AG04449 (cell line): ENCODE results near the gene CDYL.

Experiments used
- CTCF ChIA-PET: fragments of 350-600 bp; formaldehyde crosslinking; extraction: SDS; loops from one replicate; lab custom pipeline; 2021; ENCODE audit warnings: antibody characterized with exemption; lab: Yijun Ruan, JAX
- POLR2A ChIA-PET: fragments of 400-600, 350-600 bp; formaldehyde crosslinking; extraction: SDS; loops from one replicate; lab custom pipeline; 2020; ENCODE audit warnings: antibody characterized with exemption, inconsistent platforms; lab: Yijun Ruan, JAX
- DNase-seq: peaks from one replicate; pipeline ENCODE4 v3.0.0-alpha.2; 2010; ENCODE audit warnings: low read depth, low spot score
- H3K4me3 ChIP-seq: 2 replicates; pipeline ENCODE4 v1.5.1; 2011; ENCODE audit warnings: low read depth, mild to moderate bottlenecking, control low read depth, low read length
- TF ChIP-seq, protein P1 (sequence below): IDR thresholded peaks from one replicate; pipeline ENCODE4 v1.5.1; 2011; ENCODE audit warnings: mild to moderate bottlenecking, moderate library complexity, low read length, control low read depth, inconsistent platforms; ENCODE audit not compliant: insufficient read depth; ENCODE audit errors: missing control alignments

The CDYL gene

DNA sequence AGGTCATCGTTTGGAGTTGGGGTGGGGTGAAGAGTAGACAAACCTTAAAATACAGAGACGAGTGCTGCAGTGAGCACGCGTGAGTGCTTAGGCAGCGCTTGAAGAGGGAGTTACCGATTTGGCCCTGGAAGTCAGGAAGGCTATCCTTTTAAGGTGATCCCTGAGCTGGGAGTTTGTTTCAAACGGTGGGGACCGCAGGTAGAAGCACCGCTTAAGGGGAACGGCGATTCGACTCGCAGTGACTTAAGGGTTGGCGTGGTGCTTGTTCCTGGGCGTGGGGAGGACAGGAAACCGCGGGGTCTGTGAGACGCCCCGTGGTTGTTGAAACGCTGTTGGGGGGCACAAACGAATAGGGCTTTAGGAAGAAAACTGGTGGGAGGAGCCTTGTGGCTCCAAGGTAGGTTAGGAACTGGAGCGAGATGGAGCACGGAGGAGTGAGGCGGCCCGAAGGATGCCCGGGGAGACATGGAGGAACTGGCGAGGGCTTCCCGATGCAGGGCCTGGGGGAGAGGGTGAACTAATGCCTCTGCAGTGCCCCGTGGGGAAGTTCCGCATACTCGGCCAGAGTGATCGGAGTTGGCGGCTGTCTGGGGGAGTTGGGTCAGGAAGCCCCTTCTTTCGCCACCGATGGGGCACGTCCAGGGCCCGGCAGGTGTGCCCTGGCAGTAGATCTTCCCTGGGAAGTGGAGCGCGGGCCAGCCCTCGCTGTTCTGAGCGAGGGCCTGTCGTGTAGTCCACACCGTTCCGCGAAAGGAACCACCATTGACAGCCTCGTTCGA is 1.3 kb upstream of the CDYL start:
- CTCF ChIA-PET, result no interaction called here
- TF ChIP-seq, protein P1, sequence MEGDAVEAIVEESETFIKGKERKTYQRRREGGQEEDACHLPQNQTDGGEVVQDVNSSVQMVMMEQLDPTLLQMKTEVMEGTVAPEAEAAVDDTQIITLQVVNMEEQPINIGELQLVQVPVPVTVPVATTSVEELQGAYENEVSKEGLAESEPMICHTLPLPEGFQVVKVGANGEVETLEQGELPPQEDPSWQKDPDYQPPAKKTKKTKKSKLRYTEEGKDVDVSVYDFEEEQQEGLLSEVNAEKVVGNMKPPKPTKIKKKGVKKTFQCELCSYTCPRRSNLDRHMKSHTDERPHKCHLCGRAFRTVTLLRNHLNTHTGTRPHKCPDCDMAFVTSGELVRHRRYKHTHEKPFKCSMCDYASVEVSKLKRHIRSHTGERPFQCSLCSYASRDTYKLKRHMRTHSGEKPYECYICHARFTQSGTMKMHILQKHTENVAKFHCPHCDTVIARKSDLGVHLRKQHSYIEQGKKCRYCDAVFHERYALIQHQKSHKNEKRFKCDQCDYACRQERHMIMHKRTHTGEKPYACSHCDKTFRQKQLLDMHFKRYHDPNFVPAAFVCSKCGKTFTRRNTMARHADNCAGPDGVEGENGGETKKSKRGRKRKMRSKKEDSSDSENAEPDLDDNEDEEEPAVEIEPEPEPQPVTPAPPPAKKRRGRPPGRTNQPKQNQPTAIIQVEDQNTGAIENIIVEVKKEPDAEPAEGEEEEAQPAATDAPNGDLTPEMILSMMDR, result no peak
- POLR2A ChIA-PET, result no interaction called here
- H3K4me3 ChIP-seq, result peak overlapping the region; percentile 54
- DNase-seq, result no peak

DNA sequence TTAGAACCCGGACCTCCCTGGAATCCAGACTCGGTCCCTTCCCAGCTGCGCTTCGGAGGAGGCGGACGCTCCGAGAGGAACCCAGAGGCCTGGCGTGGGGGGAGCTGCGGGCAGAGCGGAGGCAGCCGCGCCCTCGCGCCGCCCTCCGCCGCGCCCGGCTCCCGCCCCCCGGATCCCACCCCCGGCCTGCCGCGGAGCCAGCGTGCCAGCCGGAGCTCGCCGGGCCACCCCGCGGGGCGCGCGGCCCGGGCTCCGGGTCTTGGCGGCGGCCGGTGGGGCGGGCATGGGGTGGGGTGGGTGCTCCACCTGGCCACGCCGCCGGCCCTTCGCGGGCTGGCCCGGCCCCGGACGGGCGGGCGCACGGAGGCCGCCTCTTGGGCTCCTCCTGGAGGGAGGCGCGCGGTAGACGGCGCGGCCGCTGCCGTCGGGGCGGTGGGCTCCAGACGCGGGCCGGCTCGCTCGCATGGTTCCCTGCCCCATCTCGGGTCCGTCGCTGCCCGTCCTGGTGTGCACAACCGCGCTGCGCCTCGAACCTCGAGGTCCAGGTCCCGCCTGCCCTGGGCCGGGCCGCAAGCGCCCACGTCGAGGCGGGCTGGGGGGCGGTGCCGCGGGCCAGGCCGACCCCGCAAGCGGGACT is 592 bp upstream of the CDYL start:
- no peak for DNase-seq
- TF ChIP-seq, protein P1, result peak; percentile 24
- ChIA-PET POLR2A (interaction anchor here (0.6 kb wide), 1 partner anchor 252 kb away, joined by 3 read pairs; no protein-coding TSS in a partner anchor), CTCF (interaction anchor here (1.0 kb wide), 1 partner anchor 462 kb away, joined by 3 read pairs; no protein-coding TSS in a partner anchor)
- peak overlapping the region; percentile 60 for H3K4me3 ChIP-seq

DNA sequence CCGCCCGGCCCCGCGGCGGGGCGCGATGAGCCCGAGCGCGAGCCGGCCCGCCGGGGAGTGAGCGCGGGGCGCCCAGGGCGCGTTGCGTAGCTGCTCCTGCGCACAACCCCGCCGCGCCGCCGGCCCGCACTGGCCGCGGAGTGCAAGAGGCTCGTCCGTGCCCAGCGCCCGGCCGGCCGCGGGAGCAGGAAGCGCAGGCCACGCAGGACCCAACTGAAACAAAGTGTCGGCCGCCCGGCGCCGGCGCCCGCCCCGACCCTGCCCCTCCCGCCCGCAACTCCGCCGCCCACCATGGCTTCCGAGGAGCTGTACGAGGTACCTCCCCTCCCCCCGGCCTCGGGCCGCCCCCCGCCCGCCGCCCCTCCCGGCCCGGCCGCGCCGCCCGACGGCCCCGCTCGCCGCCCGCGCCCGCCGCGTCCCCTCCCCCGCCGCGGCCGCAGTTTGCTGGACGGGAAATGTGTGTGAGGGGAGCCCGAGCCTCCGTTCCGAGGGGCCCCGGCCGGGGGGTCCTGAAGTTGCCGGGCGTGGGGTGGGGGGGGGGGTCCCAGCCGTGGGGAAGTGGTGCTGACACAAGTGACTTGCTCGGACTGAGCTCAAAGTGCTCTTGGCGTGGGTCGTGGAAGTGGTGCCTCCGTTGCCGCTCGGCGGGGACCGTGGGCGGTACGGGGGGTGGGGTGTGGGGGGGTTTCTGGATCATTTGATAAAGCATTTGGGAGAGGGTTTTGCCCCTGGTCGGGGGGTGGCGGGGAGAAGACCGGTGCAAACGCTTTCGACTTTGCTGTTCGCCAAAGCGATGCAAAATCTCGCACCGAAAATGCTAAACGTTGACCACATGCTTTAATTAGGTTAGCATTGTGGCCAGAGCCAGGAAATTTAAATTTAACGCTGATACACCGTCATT is 539 bp downstream of the CDYL start:
- CTCF ChIA-PET, result interaction anchor here (1.0 to 1.2 kb wide), 3 partner anchors 40 to 464 kb away, joined by 3 read pairs; no protein-coding TSS in a partner anchor
- no peak for DNase-seq
- POLR2A ChIA-PET, result interaction anchor here (0.5 to 0.6 kb wide), 2 partner anchors 163 to 251 kb away, joined by 3 read pairs; no protein-coding TSS in a partner anchor

DNA sequence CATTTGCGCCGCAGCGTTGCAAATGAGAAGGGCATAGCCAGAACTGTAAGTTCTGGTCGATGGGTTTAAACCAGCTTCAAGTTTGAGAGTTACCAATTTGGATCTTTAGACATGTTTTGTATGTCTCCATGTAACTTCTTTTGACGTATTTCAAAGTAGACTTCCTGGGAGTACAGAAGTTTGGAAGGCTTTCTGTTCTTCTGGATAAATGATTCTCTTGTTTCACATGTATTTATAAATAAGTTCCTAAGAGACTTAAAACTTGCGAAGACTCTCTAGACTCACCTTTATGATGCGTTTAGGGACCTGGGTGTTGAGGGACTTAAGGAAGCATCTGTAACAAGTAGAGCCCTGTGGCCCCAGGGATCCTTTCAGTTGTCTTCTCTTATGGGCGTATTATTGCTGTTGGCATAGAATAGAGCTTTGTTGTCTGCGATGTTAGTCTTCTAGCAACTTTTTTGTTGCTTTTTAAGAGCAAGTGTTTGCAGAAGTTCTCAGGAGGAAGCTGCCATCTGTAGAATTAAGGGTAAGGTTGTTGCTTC is 1.3 kb downstream of the CDYL start:
- TF ChIP-seq, protein P1, result no peak
- DNase-seq, result no peak
- POLR2A ChIA-PET, result no interaction called here
- H3K4me3 ChIP-seq, result peak overlapping the region; percentile 67
- CTCF ChIA-PET, result interaction anchor here (1.2 kb wide), 1 partner anchor 40 kb away, joined by 3 read pairs; no protein-coding TSS in a partner anchor

More for the DNA sequence above, 539 bp downstream of the CDYL start:
- TF ChIP-seq, protein P1, result no peak
- H3K4me3 ChIP-seq, result peak overlapping the region; percentile 67

DNA sequence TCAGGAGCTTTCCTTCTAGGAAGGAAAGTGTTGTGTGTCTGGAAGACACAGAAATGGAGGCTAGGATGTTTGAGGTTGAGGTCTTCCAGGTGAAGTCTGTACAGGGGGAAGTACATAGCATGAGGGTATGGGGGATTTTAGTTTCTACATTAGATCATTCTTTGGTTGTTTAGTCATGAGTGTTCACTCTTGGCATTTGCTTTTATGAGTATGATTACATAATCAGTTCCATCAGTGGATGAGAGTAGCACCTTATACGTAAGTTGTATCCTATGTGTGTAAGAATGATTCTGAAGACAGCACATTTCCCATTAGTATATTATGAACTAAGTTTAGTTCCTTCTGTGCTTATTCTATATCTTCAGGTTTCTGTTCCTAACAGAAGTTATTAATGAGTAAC is 1.9 kb downstream of the CDYL start:
- DNase-seq, result no peak
- ChIA-PET POLR2A (no interaction called here), CTCF (interaction anchor here (1.2 kb wide), 1 partner anchor 39 kb away, joined by 3 read pairs; no protein-coding TSS in a partner anchor)
- TF ChIP-seq, protein P1, result no peak
- H3K4me3 ChIP-seq, result no peak overlapping the region
